Embryonic facial prominence (tissue), 1 donor: Measurements from ENCODE around the gene PCNX3.
A peak's percentile ranks its signal among the peaks of the same experiment; 100 is the strongest.
"Not testable (repeated sequence)": the region's sequence is repeated elsewhere in the genome, so short reads cannot be mapped to it uniquely, and the experiment has no call there.

ENCODE experiments used
- DNase-seq: peaks from one replicate; pipeline ENCODE4 v3.0.0-alpha.2; 2016; ENCODE audit errors: extremely low spot score

The PCNX3 gene

GRCh38 chr11:65654375-65655349 is 39.1 kb downstream of the PCNX3 start:
- no peak for DNase-seq

DNA sequence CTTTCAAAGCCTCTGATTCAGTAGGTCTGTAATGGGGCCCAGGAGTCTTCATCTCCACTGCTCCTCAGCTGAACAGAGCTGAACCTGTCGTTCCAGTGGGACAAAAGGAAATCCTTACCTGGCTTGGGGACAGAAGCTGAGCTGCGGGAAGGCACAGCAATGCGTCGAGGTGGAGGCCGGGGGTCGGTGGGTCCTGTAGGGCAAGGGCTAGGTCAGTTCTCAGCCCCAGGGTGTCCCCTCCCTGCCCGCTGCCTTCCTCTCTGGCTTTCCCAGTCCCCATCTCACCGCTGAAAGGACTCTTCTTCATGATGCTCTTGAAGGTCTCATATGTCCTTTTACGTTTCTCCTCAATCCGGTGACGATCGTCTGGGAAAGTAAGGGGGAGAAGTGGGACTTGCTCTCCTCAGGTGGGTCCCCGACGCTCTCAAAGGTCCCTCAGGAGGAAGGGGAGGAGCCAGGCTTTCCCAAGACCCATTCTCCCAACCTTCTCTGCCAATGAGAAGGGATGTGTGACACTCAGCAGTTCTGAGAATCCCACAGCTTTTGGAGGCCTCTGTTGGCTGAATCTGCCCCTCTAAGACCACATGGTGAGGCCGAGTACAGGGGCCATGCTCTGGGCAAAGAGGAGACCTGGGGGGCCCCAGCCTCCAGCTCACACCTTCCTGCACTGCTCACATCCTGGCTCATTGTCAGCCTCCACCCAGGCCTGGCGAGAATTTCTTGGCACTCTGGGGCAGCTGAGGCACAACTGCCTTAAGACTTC is 40.2 kb downstream of the PCNX3 start:
- no peak for DNase-seq

- no peak for DNase-seq
These were observed 41.9 kb downstream of the PCNX3 start for GRCh38 chr11:65657426-65657825.

DNA sequence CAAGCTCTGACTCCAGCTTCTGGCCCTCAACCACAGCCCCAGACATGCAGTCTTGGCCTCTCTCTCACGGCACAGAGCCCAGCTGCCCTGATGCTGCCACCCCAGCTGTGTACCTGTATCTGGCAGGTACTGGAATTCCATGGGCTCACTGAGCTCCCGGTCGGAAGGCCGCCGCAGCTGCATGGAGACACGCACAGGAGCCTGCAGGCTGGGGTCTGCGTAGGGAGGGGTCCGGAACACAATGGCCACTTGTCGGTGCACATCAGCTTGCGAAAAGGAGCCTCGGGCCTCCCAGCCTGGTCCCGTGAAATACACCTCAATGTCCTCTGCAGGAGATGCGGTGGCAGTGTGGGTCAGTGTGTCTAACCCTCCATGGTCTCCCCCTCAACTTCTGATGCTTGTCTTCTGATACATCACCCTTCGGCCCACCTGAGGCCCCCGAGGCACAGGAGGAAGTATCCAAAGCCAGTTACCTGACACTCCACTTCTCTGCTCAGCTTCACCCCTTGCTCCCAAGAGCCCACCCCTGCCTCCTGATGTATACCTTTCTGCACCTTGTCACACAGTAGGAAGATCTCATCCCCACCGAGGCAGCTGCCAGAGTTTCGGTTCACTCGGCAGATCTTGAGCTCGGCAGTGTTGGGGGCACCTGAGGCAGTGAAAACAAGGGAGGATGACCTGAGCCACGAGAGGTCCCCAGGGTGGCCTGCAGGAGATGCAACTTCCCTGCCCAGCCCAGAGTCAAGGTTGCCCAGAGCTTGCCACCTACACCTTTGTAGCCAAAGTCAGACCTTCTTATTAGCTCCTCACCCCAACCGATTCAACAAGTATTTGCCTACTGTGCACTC is 42.8 kb downstream of the PCNX3 start:
- DNase-seq, result no peak

DNA sequence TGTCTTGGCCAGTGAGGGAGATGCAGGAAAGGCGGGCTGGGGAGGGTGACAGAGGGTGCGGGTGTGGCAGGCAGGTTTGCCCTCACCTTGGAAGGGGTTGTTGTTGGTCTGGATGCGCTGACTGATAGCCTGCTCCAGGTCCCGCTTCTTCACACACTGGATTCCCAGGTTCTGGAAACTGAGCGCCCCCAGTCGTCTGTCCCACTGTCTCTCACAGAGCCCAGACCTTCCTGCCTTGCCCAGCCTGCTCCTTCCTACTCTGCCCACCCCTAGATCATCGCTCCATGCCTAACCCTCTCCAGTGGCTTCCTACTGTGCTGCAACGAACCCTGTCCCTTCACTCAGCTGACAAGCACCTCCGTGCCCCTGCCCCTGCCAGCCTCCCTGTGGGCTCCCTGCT is 44.5 kb downstream of the PCNX3 start:
- DNase-seq, result no peak

DNA sequence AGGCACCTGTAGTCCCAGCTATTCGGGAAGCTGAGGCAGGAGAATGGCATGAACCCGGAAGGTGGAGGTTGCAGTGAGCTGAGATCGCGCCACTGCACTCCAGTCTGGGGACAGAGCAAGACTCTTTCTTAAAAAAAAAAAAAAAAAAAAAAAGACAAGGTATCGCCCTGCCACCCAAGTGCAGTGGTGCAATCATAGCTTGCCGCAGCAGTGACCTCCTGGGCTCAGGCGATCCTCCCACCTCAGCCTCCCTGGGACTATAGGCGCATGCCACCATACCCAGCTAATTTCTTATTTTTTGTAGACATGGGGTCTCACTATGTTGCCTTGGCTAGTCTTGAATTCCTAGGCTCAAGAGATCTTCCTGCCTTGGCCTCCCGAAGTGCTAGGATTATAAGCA is 45.3 kb downstream of the PCNX3 start:
- not testable (repeated sequence) for DNase-seq

GRCh38 chr11:65661599-65662246 is 46.1 kb downstream of the PCNX3 start:
- no peak for DNase-seq

DNA sequence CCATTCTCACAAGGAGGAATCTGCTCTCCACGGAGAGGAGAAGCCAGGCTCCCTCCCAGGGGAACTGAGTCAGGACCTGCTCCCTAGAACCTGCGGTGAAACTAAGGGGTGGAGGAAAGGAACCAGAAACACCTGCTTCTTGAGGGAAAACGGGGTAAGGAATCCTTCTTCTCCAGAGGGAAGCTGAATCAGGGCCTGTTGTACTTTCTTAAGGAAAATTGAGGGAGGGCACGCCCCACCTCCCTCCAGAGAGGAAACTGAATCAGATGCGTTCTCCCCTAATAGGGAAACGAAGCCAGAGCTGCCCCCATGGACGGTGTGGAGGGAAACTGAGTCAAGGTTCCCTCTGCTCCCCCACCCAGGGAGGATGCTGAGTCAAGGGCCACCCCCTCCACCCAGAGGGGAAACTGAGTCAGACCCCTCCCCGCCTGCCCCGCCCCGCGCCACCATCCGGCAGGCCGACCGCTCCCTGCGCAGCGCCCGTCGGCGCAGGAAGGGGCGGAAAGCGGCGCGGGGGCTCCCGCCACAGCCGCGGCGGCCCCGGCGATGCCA is 46.7 kb downstream of the PCNX3 start:
- DNase-seq, result no peak

GRCh38 chr11:65662799-65663638 is 47.4 kb downstream of the PCNX3 start, which contains the start of gene RELA:
Gene RELA (minus strand): TSS chr11:65662916. CDS start chr11:65662832, 84 bp downstream.
- DNase-seq, result peak; percentile 84

DNA sequence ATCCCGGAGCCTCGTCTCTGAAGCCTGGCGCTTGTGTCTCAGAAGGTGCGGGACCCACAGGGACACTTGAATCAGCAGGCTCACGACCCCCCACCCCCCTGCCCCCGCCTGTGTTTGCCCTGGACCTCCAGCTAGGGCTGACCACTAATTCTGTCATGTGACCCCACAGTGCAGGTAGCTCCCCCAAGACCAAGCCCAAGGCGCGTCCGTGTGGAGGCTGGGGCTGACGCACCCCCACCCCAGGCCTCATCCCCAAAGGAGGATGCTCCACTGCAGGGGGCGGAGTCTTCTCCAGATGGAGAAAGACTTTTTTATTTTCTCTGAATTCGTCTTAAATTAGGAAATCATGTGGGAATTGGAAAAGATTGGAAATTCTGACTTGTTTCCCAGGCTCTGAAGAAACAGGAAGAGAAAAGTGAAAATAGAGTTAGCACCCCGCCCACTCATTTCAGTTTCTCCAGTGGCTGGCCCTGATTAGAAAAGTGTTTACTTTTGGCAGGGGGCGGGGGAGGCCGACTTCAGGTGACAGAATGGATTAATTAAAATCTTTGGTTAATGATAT is 48.1 kb downstream of the PCNX3 start:
- peak; percentile 56 for DNase-seq

- no peak for DNase-seq
These were observed 56.7 kb downstream of the PCNX3 start for GRCh38 chr11:65672180-65672860.

DNA sequence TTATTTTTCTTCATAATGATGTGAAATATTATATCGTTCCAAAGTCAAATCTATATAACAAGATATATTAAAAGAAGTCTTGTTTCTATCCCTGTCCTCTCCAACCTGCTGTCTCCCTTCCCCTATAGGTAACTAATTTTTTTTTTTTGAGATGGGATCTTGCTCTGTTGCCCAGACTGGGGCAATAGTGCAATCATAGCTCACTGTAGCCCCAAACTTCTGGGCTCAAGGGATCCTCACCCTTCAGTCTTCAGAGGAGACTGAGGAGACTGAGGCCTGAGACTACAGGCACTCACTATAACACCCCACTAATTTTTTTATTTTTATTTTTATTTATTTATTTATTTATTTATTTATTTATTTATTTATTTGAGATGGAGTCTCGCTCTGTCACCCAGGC is 57.4 kb downstream of the PCNX3 start:
- no peak for DNase-seq

DNA sequence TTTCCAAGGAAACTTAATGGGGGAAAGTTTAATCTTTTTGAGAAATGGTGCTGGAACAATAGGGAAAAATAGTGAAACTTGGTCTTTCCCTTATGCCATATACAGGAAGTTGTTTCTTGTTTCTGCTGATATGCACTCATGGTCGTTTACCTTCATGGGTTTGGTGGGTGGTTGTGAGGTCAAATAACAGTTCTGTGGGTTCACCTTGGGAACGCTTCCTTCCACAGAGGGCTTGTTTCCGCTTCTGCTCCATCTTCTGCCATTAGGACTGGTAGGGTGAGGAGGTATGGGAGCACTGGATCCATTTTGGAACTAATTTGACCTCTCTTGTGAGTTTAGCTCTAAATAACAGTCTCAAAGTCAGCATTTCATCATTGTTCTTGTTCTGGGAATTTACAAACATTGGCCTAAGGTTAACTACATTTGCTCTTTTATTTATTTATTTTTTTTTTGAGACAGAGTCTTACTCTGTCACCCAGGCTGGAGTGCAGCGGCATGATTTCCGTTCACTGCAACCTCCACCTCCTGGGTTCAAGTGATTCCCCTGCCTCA is 64.7 kb downstream of the PCNX3 start:
- DNase-seq, result no peak

GRCh38 chr11:65683480-65683879 is 67.9 kb downstream of the PCNX3 start:
- not testable (repeated sequence) for DNase-seq

DNA sequence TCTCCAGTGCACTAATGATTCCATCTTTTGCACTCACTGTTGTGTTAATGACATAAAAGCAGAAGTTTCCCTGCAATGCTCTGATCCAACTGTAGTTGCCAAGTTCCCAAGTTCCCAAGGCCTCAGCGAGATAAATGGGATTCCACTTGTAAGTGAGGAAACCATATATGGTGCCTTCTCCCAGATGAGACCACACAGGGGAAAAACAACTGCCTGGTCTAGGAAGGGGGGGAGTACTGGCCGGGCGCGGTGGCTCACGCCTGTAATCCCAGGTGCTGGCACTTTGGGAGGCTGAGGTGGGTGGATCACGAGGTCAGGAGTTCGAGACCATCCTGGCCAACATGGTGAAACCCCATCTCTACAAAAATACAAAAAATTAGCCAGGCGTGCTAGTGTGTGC is 70.4 kb downstream of the PCNX3 start:
- no peak for DNase-seq
